Fibroblast of lung (primary cell): ENCODE data around the gene ZNF253.
"Not testable (repeated sequence)": the region's sequence is repeated elsewhere in the genome, so short reads cannot be mapped to it uniquely, and the experiment has no call there.

ENCODE experiments used
- EZH2 ChIP-seq: IDR thresholded peaks from 2 replicates; pipeline ENCODE4 v1.5.1; 2012; ENCODE audit warnings: low read length, control low read depth, mild to moderate bottlenecking; ENCODE audit errors: missing control alignments
- TF ChIP-seq, protein P1 (sequence below), 2 donors: IDR thresholded peaks in 1 of 2; conservative IDR thresholded peaks in 1 of 2; 1 replicate in 1 of 2; 2 replicates in 1 of 2; pipeline ENCODE4 v1.5.1; 2011 to 2012; ENCODE audit warnings: low read length in 2 of 2, control low read depth in 1 of 2, inconsistent platforms in 1 of 2, low read depth in 1 of 2, mild to moderate bottlenecking in 1 of 2

DNA sequence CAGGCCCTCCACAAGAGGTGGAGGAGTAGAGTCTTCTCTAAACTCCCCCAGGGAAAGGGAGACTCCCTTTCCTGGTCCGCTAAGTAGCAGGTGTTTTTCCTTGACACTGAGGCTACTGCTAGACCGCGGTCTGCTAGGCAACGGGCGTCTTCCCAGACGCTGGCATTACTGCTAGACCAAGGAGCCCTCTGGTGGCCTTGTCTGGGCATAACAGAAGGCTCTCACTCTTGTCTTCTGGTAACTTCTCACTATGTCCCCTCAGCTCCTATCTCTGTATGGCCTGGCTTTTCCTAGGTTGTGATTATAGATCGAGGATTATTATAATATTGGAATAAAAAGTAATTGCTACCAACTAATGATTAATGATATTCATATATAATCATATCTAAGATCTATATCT is 64.7 kb downstream of the ZNF253 start:
- TF ChIP-seq EZH2: not testable (repeated sequence)
- TF ChIP-seq, protein P1, sequence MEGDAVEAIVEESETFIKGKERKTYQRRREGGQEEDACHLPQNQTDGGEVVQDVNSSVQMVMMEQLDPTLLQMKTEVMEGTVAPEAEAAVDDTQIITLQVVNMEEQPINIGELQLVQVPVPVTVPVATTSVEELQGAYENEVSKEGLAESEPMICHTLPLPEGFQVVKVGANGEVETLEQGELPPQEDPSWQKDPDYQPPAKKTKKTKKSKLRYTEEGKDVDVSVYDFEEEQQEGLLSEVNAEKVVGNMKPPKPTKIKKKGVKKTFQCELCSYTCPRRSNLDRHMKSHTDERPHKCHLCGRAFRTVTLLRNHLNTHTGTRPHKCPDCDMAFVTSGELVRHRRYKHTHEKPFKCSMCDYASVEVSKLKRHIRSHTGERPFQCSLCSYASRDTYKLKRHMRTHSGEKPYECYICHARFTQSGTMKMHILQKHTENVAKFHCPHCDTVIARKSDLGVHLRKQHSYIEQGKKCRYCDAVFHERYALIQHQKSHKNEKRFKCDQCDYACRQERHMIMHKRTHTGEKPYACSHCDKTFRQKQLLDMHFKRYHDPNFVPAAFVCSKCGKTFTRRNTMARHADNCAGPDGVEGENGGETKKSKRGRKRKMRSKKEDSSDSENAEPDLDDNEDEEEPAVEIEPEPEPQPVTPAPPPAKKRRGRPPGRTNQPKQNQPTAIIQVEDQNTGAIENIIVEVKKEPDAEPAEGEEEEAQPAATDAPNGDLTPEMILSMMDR (conservative IDR thresholded peaks at IDR 0.05 in 1 of 2, IDR thresholded peaks at IDR 0.05 in 1 of 2; ENCODE audit: low read depth in 1 of 2, low read length in 2 of 2): not testable (repeated sequence)
